HEK293 (cell line): ENCODE results near the gene NOS1AP.

ENCODE experiments used
- CTCF ChIA-PET: fragments of 350-600 bp; formaldehyde crosslinking; extraction: SDS; loops from one replicate; lab custom pipeline; 2021; ENCODE audit warnings: antibody characterized with exemption; lab: Yijun Ruan, JAX
- POLR2A ChIA-PET: fragments of 300-600 bp; formaldehyde crosslinking; extraction: SDS; loops from one replicate; lab custom pipeline; 2020; ENCODE audit warnings: antibody characterized with exemption, inconsistent platforms; lab: Yijun Ruan, JAX
- H3K27ac ChIP-seq: fragments of 200-500 bp; sonication (Bioruptor generic); 2 replicates; pipeline ENCODE4 v1.5.1; 2014; ENCODE audit warnings: low read depth, low read length, control low read depth, inconsistent platforms; ENCODE audit errors: extremely low read depth
- H3K36me3 ChIP-seq, 2 experiments: fragments of 200-500 bp in 1 of 2; sonication (Bioruptor generic) in 1 of 2; 1 replicate in 1 of 2; 2 replicates in 1 of 2; pipeline ENCODE4 v1.5.1; 2014 to 2017; ENCODE audit warnings: inconsistent platforms in 2 of 2, low read length in 2 of 2; ENCODE audit not compliant: control insufficient read depth in 2 of 2, insufficient read depth in 1 of 2
- H3K4me1 ChIP-seq: fragments of 200-500 bp; sonication (Bioruptor generic); 2 replicates; pipeline ENCODE4 v1.5.1; 2014; ENCODE audit warnings: mild to moderate bottlenecking, low read length, inconsistent platforms; ENCODE audit not compliant: control insufficient read depth, insufficient read depth
- H3K4me3 ChIP-seq: 2 replicates; pipeline ENCODE4 v1.5.1; 2011; ENCODE audit warnings: low read depth, mild to moderate bottlenecking, control low read depth, low read length, moderate library complexity
- H3K9me3 ChIP-seq: fragments of 200-500 bp; sonication (Bioruptor generic); 2 replicates; pipeline ENCODE4 v1.5.1; 2014; ENCODE audit warnings: low read depth, low read length, inconsistent platforms; ENCODE audit not compliant: control insufficient read depth, insufficient read depth
- EGR2 ChIP-seq: fragments of 450-650 bp; formaldehyde crosslinking; IDR thresholded peaks from 2 replicates; pipeline ENCODE4 v1.5.1; 2016; ENCODE audit warnings: low read depth, missing biosample characterization, missing genetic modification characterization
- ELK4 ChIP-seq: IDR thresholded peaks from 2 replicates; pipeline ENCODE4 v1.6.1; 2011; ENCODE audit warnings: mild to moderate bottlenecking, low read depth, low read length, borderline replicate concordance
- SP2 ChIP-seq: fragments of 450-650 bp; formaldehyde crosslinking; IDR thresholded peaks from 2 replicates; pipeline ENCODE4 v1.5.1; 2016; ENCODE audit warnings: missing biosample characterization, missing genetic modification characterization
- ZFHX2 ChIP-seq: fragments of 450-650 bp; formaldehyde crosslinking; conservative IDR thresholded peaks from 2 replicates; pipeline ENCODE4 v1.5.1; 2016; ENCODE audit warnings: missing biosample characterization, missing genetic modification characterization
- ZFP37 ChIP-seq: fragments of 450-650 bp; formaldehyde crosslinking; IDR thresholded peaks from 2 replicates; pipeline ENCODE4 v1.5.1; 2016; ENCODE audit warnings: missing biosample characterization, missing genetic modification characterization
- ZFP41 ChIP-seq: fragments of 450-650 bp; formaldehyde crosslinking; IDR thresholded peaks from 2 replicates; pipeline ENCODE4 v1.5.1; 2016; ENCODE audit warnings: missing biosample characterization, missing genetic modification characterization, borderline replicate concordance
- ZNF133 ChIP-seq: fragments of 450-650 bp; formaldehyde crosslinking; IDR thresholded peaks from 2 replicates; pipeline ENCODE4 v1.5.1; 2016; ENCODE audit warnings: missing biosample characterization, missing genetic modification characterization
- ZNF146 ChIP-seq: fragments of 450-650 bp; formaldehyde crosslinking; IDR thresholded peaks from 2 replicates; pipeline ENCODE4 v1.5.1; 2016; ENCODE audit warnings: missing biosample characterization, missing genetic modification characterization
- ZNF366 ChIP-seq: fragments of 450-650 bp; formaldehyde crosslinking; conservative IDR thresholded peaks from 2 replicates; pipeline ENCODE4 v1.5.1; 2016; ENCODE audit warnings: missing biosample characterization, missing genetic modification characterization
- ZNF37A ChIP-seq: fragments of 450-650 bp; IDR thresholded peaks from 2 replicates; pipeline ENCODE4 v1.5.1; 2018; ENCODE audit warnings: missing biosample characterization, missing genetic modification characterization
- ZNF501 ChIP-seq: fragments of 450-650 bp; formaldehyde crosslinking; IDR thresholded peaks from 2 replicates; pipeline ENCODE4 v1.5.1; 2016; ENCODE audit warnings: missing biosample characterization, missing genetic modification characterization
- ZNF529 ChIP-seq: fragments of 450-650 bp; formaldehyde crosslinking; IDR thresholded peaks from 2 replicates; pipeline ENCODE4 v1.5.1; 2017; ENCODE audit warnings: missing genetic modification characterization, missing biosample characterization; ENCODE audit not compliant: insufficient replicate concordance
- ZNF600 ChIP-seq: fragments of 450-650 bp; formaldehyde crosslinking; IDR thresholded peaks from 2 replicates; pipeline ENCODE4 v1.5.1; 2016; ENCODE audit warnings: missing biosample characterization, missing genetic modification characterization
- ZNF664 ChIP-seq: fragments of 450-650 bp; formaldehyde crosslinking; IDR thresholded peaks from 2 replicates; pipeline ENCODE4 v1.5.1; 2016; ENCODE audit warnings: missing biosample characterization, missing genetic modification characterization
- ZNF707 ChIP-seq: fragments of 450-650 bp; formaldehyde crosslinking; IDR thresholded peaks from 2 replicates; pipeline ENCODE4 v1.5.1; 2016; ENCODE audit warnings: missing biosample characterization, missing genetic modification characterization
- ZSCAN23 ChIP-seq: fragments of 450-650 bp; formaldehyde crosslinking; IDR thresholded peaks from 2 replicates; pipeline ENCODE4 v1.5.1; 2016; ENCODE audit warnings: missing biosample characterization, missing genetic modification characterization
- TF ChIP-seq, protein P1 (sequence below): fragments of 450-650 bp; formaldehyde crosslinking; IDR thresholded peaks from 2 replicates; pipeline ENCODE4 v1.5.1; 2016; ENCODE audit warnings: missing biosample characterization, missing genetic modification characterization, borderline replicate concordance
- TF ChIP-seq, protein P2 (sequence below): fragments of 450-650 bp; formaldehyde crosslinking; IDR thresholded peaks from 2 replicates; pipeline ENCODE4 v1.5.1; 2016; ENCODE audit warnings: missing biosample characterization, missing genetic modification characterization, borderline replicate concordance
- TF ChIP-seq, protein P3 (sequence below): fragments of 450-650 bp; formaldehyde crosslinking; IDR thresholded peaks from 2 replicates; pipeline ENCODE4 v1.5.1; 2017; ENCODE audit warnings: missing biosample characterization, missing genetic modification characterization
- TF ChIP-seq, protein P4 (sequence below): fragments of 450-650 bp; formaldehyde crosslinking; IDR thresholded peaks from 2 replicates; pipeline ENCODE4 v1.5.1; 2016; ENCODE audit warnings: missing biosample characterization, missing genetic modification characterization, low read depth

NOS1AP gene

GRCh38 chr1:162033428-162033827, 36.1 kb upstream of the NOS1AP start:
- ChIA-PET CTCF (interaction anchor here (0.7 to 7.6 kb wide), 5 partner anchors 19 to 284 kb away, joined by 3 to 239 read pairs (median 4); partner anchors contain the start of gene DUSP12), POLR2A (no interaction called here)
- TF ChIP-seq ZNF529 (tag by site-specific recombination) (no peak), ELK4 (no peak), ZNF146 (no peak), ZNF133 (no peak)
- TF ChIP-seq, protein P1, sequence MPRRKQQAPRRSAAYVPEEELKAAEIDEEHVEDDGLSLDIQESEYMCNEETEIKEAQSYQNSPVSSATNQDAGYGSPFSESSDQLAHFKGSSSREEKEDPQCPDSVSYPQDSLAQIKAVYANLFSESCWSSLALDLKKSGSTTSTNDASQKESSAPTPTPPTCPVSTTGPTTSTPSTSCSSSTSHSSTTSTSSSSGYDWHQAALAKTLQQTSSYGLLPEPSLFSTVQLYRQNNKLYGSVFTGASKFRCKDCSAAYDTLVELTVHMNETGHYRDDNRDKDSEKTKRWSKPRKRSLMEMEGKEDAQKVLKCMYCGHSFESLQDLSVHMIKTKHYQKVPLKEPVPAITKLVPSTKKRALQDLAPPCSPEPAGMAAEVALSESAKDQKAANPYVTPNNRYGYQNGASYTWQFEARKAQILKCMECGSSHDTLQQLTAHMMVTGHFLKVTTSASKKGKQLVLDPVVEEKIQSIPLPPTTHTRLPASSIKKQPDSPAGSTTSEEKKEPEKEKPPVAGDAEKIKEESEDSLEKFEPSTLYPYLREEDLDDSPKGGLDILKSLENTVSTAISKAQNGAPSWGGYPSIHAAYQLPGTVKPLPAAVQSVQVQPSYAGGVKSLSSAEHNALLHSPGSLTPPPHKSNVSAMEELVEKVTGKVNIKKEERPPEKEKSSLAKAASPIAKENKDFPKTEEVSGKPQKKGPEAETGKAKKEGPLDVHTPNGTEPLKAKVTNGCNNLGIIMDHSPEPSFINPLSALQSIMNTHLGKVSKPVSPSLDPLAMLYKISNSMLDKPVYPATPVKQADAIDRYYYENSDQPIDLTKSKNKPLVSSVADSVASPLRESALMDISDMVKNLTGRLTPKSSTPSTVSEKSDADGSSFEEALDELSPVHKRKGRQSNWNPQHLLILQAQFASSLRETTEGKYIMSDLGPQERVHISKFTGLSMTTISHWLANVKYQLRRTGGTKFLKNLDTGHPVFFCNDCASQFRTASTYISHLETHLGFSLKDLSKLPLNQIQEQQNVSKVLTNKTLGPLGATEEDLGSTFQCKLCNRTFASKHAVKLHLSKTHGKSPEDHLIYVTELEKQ (tag by site-specific recombination) = no peak
- TF ChIP-seq, protein P2, sequence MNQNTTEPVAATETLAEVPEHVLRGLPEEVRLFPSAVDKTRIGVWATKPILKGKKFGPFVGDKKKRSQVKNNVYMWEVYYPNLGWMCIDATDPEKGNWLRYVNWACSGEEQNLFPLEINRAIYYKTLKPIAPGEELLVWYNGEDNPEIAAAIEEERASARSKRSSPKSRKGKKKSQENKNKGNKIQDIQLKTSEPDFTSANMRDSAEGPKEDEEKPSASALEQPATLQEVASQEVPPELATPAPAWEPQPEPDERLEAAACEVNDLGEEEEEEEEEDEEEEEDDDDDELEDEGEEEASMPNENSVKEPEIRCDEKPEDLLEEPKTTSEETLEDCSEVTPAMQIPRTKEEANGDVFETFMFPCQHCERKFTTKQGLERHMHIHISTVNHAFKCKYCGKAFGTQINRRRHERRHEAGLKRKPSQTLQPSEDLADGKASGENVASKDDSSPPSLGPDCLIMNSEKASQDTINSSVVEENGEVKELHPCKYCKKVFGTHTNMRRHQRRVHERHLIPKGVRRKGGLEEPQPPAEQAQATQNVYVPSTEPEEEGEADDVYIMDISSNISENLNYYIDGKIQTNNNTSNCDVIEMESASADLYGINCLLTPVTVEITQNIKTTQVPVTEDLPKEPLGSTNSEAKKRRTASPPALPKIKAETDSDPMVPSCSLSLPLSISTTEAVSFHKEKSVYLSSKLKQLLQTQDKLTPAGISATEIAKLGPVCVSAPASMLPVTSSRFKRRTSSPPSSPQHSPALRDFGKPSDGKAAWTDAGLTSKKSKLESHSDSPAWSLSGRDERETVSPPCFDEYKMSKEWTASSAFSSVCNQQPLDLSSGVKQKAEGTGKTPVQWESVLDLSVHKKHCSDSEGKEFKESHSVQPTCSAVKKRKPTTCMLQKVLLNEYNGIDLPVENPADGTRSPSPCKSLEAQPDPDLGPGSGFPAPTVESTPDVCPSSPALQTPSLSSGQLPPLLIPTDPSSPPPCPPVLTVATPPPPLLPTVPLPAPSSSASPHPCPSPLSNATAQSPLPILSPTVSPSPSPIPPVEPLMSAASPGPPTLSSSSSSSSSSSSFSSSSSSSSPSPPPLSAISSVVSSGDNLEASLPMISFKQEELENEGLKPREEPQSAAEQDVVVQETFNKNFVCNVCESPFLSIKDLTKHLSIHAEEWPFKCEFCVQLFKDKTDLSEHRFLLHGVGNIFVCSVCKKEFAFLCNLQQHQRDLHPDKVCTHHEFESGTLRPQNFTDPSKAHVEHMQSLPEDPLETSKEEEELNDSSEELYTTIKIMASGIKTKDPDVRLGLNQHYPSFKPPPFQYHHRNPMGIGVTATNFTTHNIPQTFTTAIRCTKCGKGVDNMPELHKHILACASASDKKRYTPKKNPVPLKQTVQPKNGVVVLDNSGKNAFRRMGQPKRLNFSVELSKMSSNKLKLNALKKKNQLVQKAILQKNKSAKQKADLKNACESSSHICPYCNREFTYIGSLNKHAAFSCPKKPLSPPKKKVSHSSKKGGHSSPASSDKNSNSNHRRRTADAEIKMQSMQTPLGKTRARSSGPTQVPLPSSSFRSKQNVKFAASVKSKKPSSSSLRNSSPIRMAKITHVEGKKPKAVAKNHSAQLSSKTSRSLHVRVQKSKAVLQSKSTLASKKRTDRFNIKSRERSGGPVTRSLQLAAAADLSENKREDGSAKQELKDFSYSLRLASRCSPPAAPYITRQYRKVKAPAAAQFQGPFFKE (tag by site-specific recombination) = no peak
- Histone ChIP-seq H3K4me1 (peaks cover 3% of the 10 kb centered on the region; the same call in 1 of the 2 replicates), H3K36me3 (no peaks in the 10 kb centered on the region), H3K9me3 (no peaks in the 10 kb centered on the region), H3K4me3 (no peak overlapping the region), H3K27ac (no peak overlapping the region)

- ChIA-PET CTCF (interaction anchor here (0.6 to 7.6 kb wide), 8 partner anchors 9 to 802 kb away, joined by 3 to 239 read pairs (median 4); partner anchors contain the start of gene OLFML2B), POLR2A (interaction anchor here (1.1 kb wide), 1 partner anchor 286 kb away, joined by 4 read pairs; the partner anchor contains the start of gene DUSP12)
- TF ChIP-seq ZFP41 (no peak), ZFP37 (tag by site-specific recombination) (no peak), SP2 (no peak; the same call in 1 of the 2 replicates), ZNF37A (no peak), ZFHX2 (tag by site-specific recombination) (peak; percentile 94), ZNF366 (tag by site-specific recombination) (peak; percentile 51), ZSCAN23 (tag by site-specific recombination) (no peak), ZNF600 (tag by site-specific recombination) (0 out of 2 replicates have a peak, but pooled peaks have one; percentile 40), ZNF707 (tag by site-specific recombination) (no peak), EGR2 (peak; percentile 86), ZNF501 (no peak), ZNF664 (tag by site-specific recombination) (no peak)
- TF ChIP-seq, protein P3, sequence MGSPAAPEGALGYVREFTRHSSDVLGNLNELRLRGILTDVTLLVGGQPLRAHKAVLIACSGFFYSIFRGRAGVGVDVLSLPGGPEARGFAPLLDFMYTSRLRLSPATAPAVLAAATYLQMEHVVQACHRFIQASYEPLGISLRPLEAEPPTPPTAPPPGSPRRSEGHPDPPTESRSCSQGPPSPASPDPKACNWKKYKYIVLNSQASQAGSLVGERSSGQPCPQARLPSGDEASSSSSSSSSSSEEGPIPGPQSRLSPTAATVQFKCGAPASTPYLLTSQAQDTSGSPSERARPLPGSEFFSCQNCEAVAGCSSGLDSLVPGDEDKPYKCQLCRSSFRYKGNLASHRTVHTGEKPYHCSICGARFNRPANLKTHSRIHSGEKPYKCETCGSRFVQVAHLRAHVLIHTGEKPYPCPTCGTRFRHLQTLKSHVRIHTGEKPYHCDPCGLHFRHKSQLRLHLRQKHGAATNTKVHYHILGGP (tag by site-specific recombination) = no peak
- TF ChIP-seq, protein P4, sequence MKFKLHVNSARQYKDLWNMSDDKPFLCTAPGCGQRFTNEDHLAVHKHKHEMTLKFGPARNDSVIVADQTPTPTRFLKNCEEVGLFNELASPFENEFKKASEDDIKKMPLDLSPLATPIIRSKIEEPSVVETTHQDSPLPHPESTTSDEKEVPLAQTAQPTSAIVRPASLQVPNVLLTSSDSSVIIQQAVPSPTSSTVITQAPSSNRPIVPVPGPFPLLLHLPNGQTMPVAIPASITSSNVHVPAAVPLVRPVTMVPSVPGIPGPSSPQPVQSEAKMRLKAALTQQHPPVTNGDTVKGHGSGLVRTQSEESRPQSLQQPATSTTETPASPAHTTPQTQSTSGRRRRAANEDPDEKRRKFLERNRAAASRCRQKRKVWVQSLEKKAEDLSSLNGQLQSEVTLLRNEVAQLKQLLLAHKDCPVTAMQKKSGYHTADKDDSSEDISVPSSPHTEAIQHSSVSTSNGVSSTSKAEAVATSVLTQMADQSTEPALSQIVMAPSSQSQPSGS = no peak
- H3K9me3 ChIP-seq = no peaks in the 10 kb centered on the region
- no peak overlapping the region for H3K4me3 ChIP-seq
- H3K36me3 ChIP-seq = no peaks in the 10 kb centered on the region
- no peak overlapping the region for H3K27ac ChIP-seq
- no peaks in the 10 kb centered on the region for H3K4me1 ChIP-seq
Measured at GRCh38 chr1:162035241-162035640, 34.2 kb upstream of the NOS1AP start.
